ENCODE results near the gene DISP3.

DNA sequence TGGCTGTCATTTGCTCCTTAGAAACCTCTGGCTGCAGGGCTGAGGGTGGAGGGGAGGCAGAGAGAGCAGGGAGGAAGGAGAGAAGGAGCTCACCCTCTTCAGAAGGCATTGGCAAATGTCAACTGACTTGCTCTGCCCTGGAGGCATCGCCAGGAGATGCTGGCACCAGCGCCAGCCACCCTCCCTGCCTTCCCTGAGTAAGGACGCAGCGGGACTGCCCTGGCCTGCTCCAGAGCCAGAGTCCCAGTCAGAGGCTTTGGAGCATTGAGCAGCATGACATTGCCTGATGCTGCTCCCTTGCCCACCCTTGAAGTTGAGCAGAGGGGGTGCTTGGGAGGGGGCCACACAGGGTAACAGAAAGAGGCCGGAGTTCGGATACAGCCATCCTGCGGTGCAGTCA, 62.3 kb downstream of the DISP3 start:
- TF ChIP-seq, protein P1, sequence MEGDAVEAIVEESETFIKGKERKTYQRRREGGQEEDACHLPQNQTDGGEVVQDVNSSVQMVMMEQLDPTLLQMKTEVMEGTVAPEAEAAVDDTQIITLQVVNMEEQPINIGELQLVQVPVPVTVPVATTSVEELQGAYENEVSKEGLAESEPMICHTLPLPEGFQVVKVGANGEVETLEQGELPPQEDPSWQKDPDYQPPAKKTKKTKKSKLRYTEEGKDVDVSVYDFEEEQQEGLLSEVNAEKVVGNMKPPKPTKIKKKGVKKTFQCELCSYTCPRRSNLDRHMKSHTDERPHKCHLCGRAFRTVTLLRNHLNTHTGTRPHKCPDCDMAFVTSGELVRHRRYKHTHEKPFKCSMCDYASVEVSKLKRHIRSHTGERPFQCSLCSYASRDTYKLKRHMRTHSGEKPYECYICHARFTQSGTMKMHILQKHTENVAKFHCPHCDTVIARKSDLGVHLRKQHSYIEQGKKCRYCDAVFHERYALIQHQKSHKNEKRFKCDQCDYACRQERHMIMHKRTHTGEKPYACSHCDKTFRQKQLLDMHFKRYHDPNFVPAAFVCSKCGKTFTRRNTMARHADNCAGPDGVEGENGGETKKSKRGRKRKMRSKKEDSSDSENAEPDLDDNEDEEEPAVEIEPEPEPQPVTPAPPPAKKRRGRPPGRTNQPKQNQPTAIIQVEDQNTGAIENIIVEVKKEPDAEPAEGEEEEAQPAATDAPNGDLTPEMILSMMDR (IDR thresholded peaks at IDR 0.05; ENCODE audit: low read depth, low read length, poor library complexity, severe bottlenecking), result no peak
- TF ChIP-seq EZH2phosphoT487 (IDR thresholded peaks at IDR 0.05; ENCODE audit: borderline replicate concordance, low read length), result no peak

Data from DOHH2 (cell line).